K562 (cell line): ENCODE measurements around the gene ADIPOR2. TPM values are rescaled to one million over a fixed set of nuclear protein-coding genes. Genes with fewer than 3 reads are reported as not detected.
A peak's percentile ranks its signal among the peaks of the same experiment; 100 is the strongest.

Experiments
- ATF3 ChIP-seq, 2 experiments: fragments of 450-650 bp in 1 of 2; sonication (generic) in 1 of 2; formaldehyde crosslinking in 1 of 2; IDR thresholded peaks in 1 of 2; conservative IDR thresholded peaks in 1 of 2; 2 replicates each; pipeline versions ENCODE4 v1.6.1 to v1.8.1; 2016 to 2023; ENCODE audit warnings: mild to moderate bottlenecking in 2 of 2, moderate library complexity in 2 of 2, inconsistent platforms in 1 of 2, missing genetic modification reagents in 1 of 2
- BRF2 ChIP-seq: IDR thresholded peaks from 3 replicates; pipeline ENCODE4 v1.6.1; 2011; ENCODE audit warnings: borderline replicate concordance, mild to moderate bottlenecking; ENCODE audit not compliant: insufficient read length, insufficient read depth
- CBX8 ChIP-seq: fragments of 200-600 bp; sonication (generic); IDR thresholded peaks from 2 replicates; pipeline ENCODE4 v1.6.1; 2012; ENCODE audit warnings: borderline replicate concordance, mixed run types, low read depth, mild to moderate bottlenecking, moderate library complexity, mixed read lengths, low read length, control low read depth, inconsistent platforms; ENCODE audit not compliant: poor library complexity, severe bottlenecking; ENCODE audit errors: extremely low read depth
- CREB5 ChIP-seq: fragments of 250-450 bp; sonication (Bioruptor Pico); IDR thresholded peaks from 2 replicates; pipeline ENCODE4 v1.5.0; 2020; ENCODE audit warnings: mild to moderate bottlenecking
- CTBP1 ChIP-seq: fragments of 450-650 bp; IDR thresholded peaks from 2 replicates; pipeline ENCODE4 v1.6.1; 2016; ENCODE audit warnings: borderline replicate concordance
- ETV6 ChIP-seq, 3 experiments: fragments of 150-350 bp in 1 of 3; sonication (generic) in 1 of 3; formaldehyde crosslinking in 1 of 3; IDR thresholded peaks; 2 replicates each; pipeline versions ENCODE4 v1.6.1 to v1.8.0; 2014 to 2022; ENCODE audit warnings: borderline replicate concordance in 2 of 3, low read depth in 2 of 3, antibody characterized with exemption in 1 of 3, low read length in 1 of 3, mild to moderate bottlenecking in 1 of 3, missing genetic modification reagents in 1 of 3
- FOXP4 ChIP-seq: sonication (generic); formaldehyde crosslinking; IDR thresholded peaks from 2 replicates; pipeline ENCODE4 v1.8.0; 2022; ENCODE audit warnings: mild to moderate bottlenecking, missing genetic modification reagents, borderline replicate concordance
- HCFC1 ChIP-seq: IDR thresholded peaks from 2 replicates; pipeline ENCODE4 v1.6.1; 2012; ENCODE audit warnings: low read depth, low read length, improper control_type of control experiment
- MBD2 ChIP-seq: sonication (generic); IDR thresholded peaks from 2 replicates; pipeline ENCODE4 v1.6.1; 2016; ENCODE audit warnings: low read depth, borderline replicate concordance
- NCOR1 ChIP-seq: fragments of 450-650 bp; IDR thresholded peaks from 2 replicates; pipeline ENCODE4 v1.6.1; 2016; ENCODE audit warnings: mild to moderate bottlenecking, moderate library complexity
- RNF219 ChIP-seq: fragments of 250-450 bp; sonication (Bioruptor Pico); IDR thresholded peaks from 2 replicates; pipeline ENCODE4 v1.5.0; 2022; ENCODE audit warnings: mild to moderate bottlenecking
- TARDBP ChIP-seq: fragments of 450-650 bp; IDR thresholded peaks from 2 replicates; pipeline ENCODE4 v1.6.1; 2016
- YY1 ChIP-seq, 3 experiments: IDR thresholded peaks; 2 replicates each; pipeline ENCODE4 v1.6.1; 2011; ENCODE audit warnings: low read length in 2 of 3, mild to moderate bottlenecking in 2 of 3, moderate library complexity in 2 of 3, borderline replicate concordance in 1 of 3, control low read depth in 1 of 3, low read depth in 1 of 3; ENCODE audit not compliant: insufficient read depth in 3 of 3, insufficient replicate concordance in 2 of 3, control insufficient read depth in 1 of 3, insufficient read length in 1 of 3; ENCODE audit errors: extremely low read depth in 1 of 3
- ZBED1 ChIP-seq: IDR thresholded peaks from 2 replicates; pipeline ENCODE4 v1.6.1; 2014
- ZC3H8 ChIP-seq: fragments of 450-650 bp; IDR thresholded peaks from 2 replicates; pipeline ENCODE4 v1.6.1; 2017
- ZFX ChIP-seq: sonication (generic); formaldehyde crosslinking; IDR thresholded peaks from 2 replicates; pipeline ENCODE4 v1.8.0; 2022; ENCODE audit warnings: mild to moderate bottlenecking, missing genetic modification reagents, moderate library complexity
- ZNF274 ChIP-seq: IDR thresholded peaks from 2 replicates; pipeline ENCODE4 v1.6.1; 2011; ENCODE audit warnings: low read depth, mild to moderate bottlenecking, low read length, moderate library complexity, borderline replicate concordance
- polyA plus RNA-seq, 8 experiments: library from polyadenylated mRNA; depleted of rRNA in 4 of 8; stranded (reverse) in 5 of 8; unstranded in 3 of 8; fragments of >200 nt; fragmentation: Nextera tagmentation in 2 of 8; fragmentation: Illumina TruSeq in 1 of 8; extraction: Ambion mirVana in 2 of 8; extraction: Trizol in 1 of 8; gene quantifications; 2 replicates each; pipeline versions ENCODE4 v1.2.1 to v1.2.3, GENCODE V29; 2011 to 2014; ENCODE audit warnings: inconsistent platforms in 1 of 8, missing spikeins in 1 of 8
- total RNA-seq, 7 experiments: library from RNA; depleted of rRNA in 6 of 7; stranded (reverse); fragments of >200 nt in 6 of 7; fragmentation: Illumina TruSeq in 2 of 7; extraction: Trizol in 2 of 7; gene quantifications; 2 replicates each; pipeline versions ENCODE4 v1.2.1 to v1.2.3, GENCODE V29; 2011 to 2021; ENCODE audit warnings: low replicate concordance in 1 of 7

Gene ADIPOR2
- total and polyA plus RNA-seq, 9 of the 15 experiments (the other 6 are each of a cell fraction or from before 2014, with no cell fraction given): 10.9 to 63.5 (median 46.0) TPM

GRCh38 chr12:1795785-1796514 lies 105.1 kb downstream of the ADIPOR2 start (continued):
- TF ChIP-seq BRF2 (no peak), CBX8 (no peak), NCOR1 (no peak), ZC3H8 (no peak), YY1 (IDR thresholded peaks at IDR 0.05; ENCODE audit: borderline replicate concordance in 1 of 3, control insufficient read depth in 1 of 3, extremely low read depth in 1 of 3, insufficient read depth in 3 of 3, insufficient read length in 1 of 3, insufficient replicate concordance in 2 of 3, low read depth in 1 of 3, low read length in 2 of 3) (peak in 2 of 3 experiments; percentile 36 to 69), ZBED1 (0 out of 2 replicates have a peak, but pooled peaks have one; percentile 38), TARDBP (0 out of 2 replicates have a peak, but pooled peaks have one; percentile 42), HCFC1 (peak; percentile 47), ETV6 (IDR thresholded peaks at IDR 0.05; ENCODE audit: borderline replicate concordance in 1 of 2, low read depth in 2 of 2, low read length in 1 of 2) (no peak), ETV6 (CRISPR knock-in tag; IDR thresholded peaks at IDR 0.05; ENCODE audit: borderline replicate concordance) (no peak), ZFX (CRISPR knock-in tag) (no peak; the same call in 1 of the 2 replicates), CREB5 (no peak), ATF3 (IDR thresholded peaks at IDR 0.05) (no peak), ATF3 (CRISPR knock-in tag; conservative IDR thresholded peaks at IDR 0.05) (no peak), ZNF274 (no peak), MBD2 (no peak), RNF219 (CRISPR knock-in tag) (no peak), CTBP1 (peak; percentile 67; the same call in 1 of the 2 replicates), FOXP4 (CRISPR knock-in tag) (no peak)
